Endothelial cell of umbilical vein (primary cell): ENCODE data around the gene HOXA3. TPM values are rescaled to one million over a fixed set of nuclear protein-coding genes. Genes with fewer than 3 reads are reported as not detected.
A peak's percentile ranks its signal among the peaks of the same experiment; 100 is the strongest.

Source experiments
- BruUV-seq: library from RNA; stranded (reverse); fragments of 400-500 nt; replicated peaks from 2 replicates; lab custom pipeline; 2021; lab: Mats Ljungman, UMichigan
- CTCF ChIA-PET: fragments of 300-600, 350-600 bp; sonication (Branson Sonifier 250); formaldehyde crosslinking; loops from one replicate; lab custom pipeline; 2021; ENCODE audit warnings: antibody characterized with exemption, inconsistent platforms; lab: Charles Lee
- POLR2A ChIA-PET: fragments of 300-600, 350-600 bp; sonication (Branson Sonifier 250); formaldehyde crosslinking; loops from one replicate; lab custom pipeline; 2021; ENCODE audit warnings: antibody characterized with exemption, inconsistent platforms; lab: Charles Lee
- DNase-seq: peaks from one replicate; pipeline ENCODE4 v3.0.0-alpha.2; 2011; ENCODE audit warnings: low read depth, low spot score
- FAIRE-seq: peaks from 2 replicates; lab custom pipeline; 2011; peaks lifted over from hg19 to GRCh38; lab: Jason Lieb, UNC
- H2AFZ ChIP-seq: 2 replicates; pipeline ENCODE4 v1.6.0; 2012; ENCODE audit warnings: low read depth, low read length, control low read depth, inconsistent platforms
- H3K27ac ChIP-seq: 2 replicates; pipeline ENCODE4 v1.5.1; 2011; ENCODE audit warnings: low read depth, mild to moderate bottlenecking, control low read depth, low read length, moderate library complexity; ENCODE audit not compliant: insufficient read depth
- H3K27me3 ChIP-seq, 2 experiments: 2 replicates each; pipeline versions ENCODE4 v1.6.0 to v1.6.1; 2011; ENCODE audit warnings: low read length in 2 of 2, mixed read lengths in 1 of 2; ENCODE audit not compliant: control insufficient read depth in 2 of 2, insufficient read depth in 2 of 2
- H3K36me3 ChIP-seq, 2 experiments: 2 replicates in 1 of 2; 3 replicates in 1 of 2; pipeline ENCODE4 v1.5.1; 2011; ENCODE audit warnings: low read length in 2 of 2, mild to moderate bottlenecking in 1 of 2, moderate library complexity in 1 of 2; ENCODE audit not compliant: control insufficient read depth in 2 of 2, insufficient read depth in 2 of 2; ENCODE audit errors: extremely low read depth in 1 of 2
- H3K4me1 ChIP-seq: 3 replicates; pipeline ENCODE4 v1.5.1; 2011; ENCODE audit warnings: mild to moderate bottlenecking, low read length; ENCODE audit not compliant: control insufficient read depth, insufficient read depth; ENCODE audit errors: extremely low read depth
- H3K4me2 ChIP-seq: 2 replicates; pipeline ENCODE4 v1.6.1; 2011; ENCODE audit warnings: low read length, control low read depth, mixed read lengths; ENCODE audit not compliant: insufficient read depth
- H3K4me3 ChIP-seq, 3 experiments: fragments of 200-600 bp in 1 of 3; sonication (generic), shearing (Covaris generic) in 1 of 3; replicated peaks in 1 of 3; 2 replicates each; pipeline ENCODE4 v1.5.1; 2011 to 2016; ENCODE audit warnings: control low read depth in 3 of 3, low read length in 3 of 3, mild to moderate bottlenecking in 2 of 3, inconsistent platforms in 1 of 3, low read depth in 1 of 3, moderate library complexity in 1 of 3; ENCODE audit not compliant: insufficient read depth in 1 of 3
- H3K79me2 ChIP-seq: 2 replicates; pipeline ENCODE4 v1.6.0; 2012; ENCODE audit warnings: low read length, inconsistent platforms; ENCODE audit not compliant: control insufficient read depth, insufficient read depth
- H3K9ac ChIP-seq: replicated peaks from 2 replicates; pipeline ENCODE3; 2011; ENCODE audit warnings: low read length, control low read depth; ENCODE audit not compliant: insufficient read depth; ENCODE audit errors: extremely low read depth
- H3K9me1 ChIP-seq: replicated peaks from 3 replicates; pipeline ENCODE4 v1.6.0; 2011; ENCODE audit warnings: mild to moderate bottlenecking, low read length; ENCODE audit not compliant: control insufficient read depth, insufficient read depth; ENCODE audit errors: extremely low read depth
- H3K9me3 ChIP-seq: replicated peaks from 2 replicates; pipeline ENCODE4 v1.5.1; 2012; ENCODE audit warnings: low read length, inconsistent platforms; ENCODE audit not compliant: control insufficient read depth, insufficient read depth
- H4K20me1 ChIP-seq: replicated peaks from 2 replicates; pipeline ENCODE3; 2011; ENCODE audit warnings: mild to moderate bottlenecking, low read length; ENCODE audit not compliant: control insufficient read depth, insufficient read depth; ENCODE audit errors: extremely low read depth
- EZH2 ChIP-seq: IDR thresholded peaks from 2 replicates; pipeline ENCODE4 v1.6.1; 2012; ENCODE audit warnings: borderline replicate concordance, low read depth, mild to moderate bottlenecking, moderate library complexity, low read length, inconsistent platforms; ENCODE audit not compliant: severe bottlenecking
- FOS ChIP-seq: IDR thresholded peaks from 2 replicates; pipeline ENCODE4 v1.6.1; 2011; ENCODE audit warnings: mild to moderate bottlenecking, low read length, moderate library complexity, borderline replicate concordance; ENCODE audit not compliant: insufficient read depth
- GATA2 ChIP-seq: IDR thresholded peaks from 2 replicates; pipeline ENCODE4 v1.7.0; 2011; ENCODE audit warnings: low read depth, mild to moderate bottlenecking, moderate library complexity, mixed read lengths, low read length; ENCODE audit not compliant: insufficient read length, insufficient read depth
- JUN ChIP-seq: IDR thresholded peaks from 2 replicates; pipeline ENCODE4 v1.6.1; 2011; ENCODE audit warnings: borderline replicate concordance, low read depth; ENCODE audit not compliant: insufficient read length, insufficient read depth
- MYC ChIP-seq: IDR thresholded peaks from one replicate; pipeline ENCODE4 v1.6.1; 2011; ENCODE audit warnings: mild to moderate bottlenecking, low read depth, low read length
- POLR2A ChIP-seq: IDR thresholded peaks from 2 replicates; pipeline ENCODE4 v1.6.1; 2012; ENCODE audit warnings: low read depth, mild to moderate bottlenecking, control low read depth, low read length
- POLR2AphosphoS5 ChIP-seq: IDR thresholded peaks from 2 replicates; pipeline ENCODE4 v1.6.1; 2012; ENCODE audit warnings: low read depth, mild to moderate bottlenecking, control low read depth, low read length, moderate library complexity; ENCODE audit not compliant: insufficient read depth
- dilution Hi-C: fragments of 300-500 bp; cut with MboI; formaldehyde crosslinking; loops from one replicate; pipeline ENCODE4 v1.15.0; 2019; ENCODE audit warnings: low sequenced_read_pairs; ENCODE audit not compliant: extremely low pct_ligation_motif_present
- intact Hi-C: fragments of 100-400 bp; cut with micrococcal nuclease; formaldehyde crosslinking; loops from one replicate; pipeline ENCODE4 v1.10.0; 2022
- polyA plus RNA-seq, 4 experiments: library from polyadenylated mRNA; depleted of rRNA in 3 of 4; stranded (reverse) in 3 of 4; unstranded in 1 of 4; fragments of >200 nt; gene quantifications; 2 replicates each; pipeline versions ENCODE4 v1.2.1 to v1.2.3, GENCODE V29; 2011 to 2012; ENCODE audit warnings: missing spikeins in 1 of 4
- total RNA-seq: library from RNA; stranded (reverse); gene quantifications from 2 replicates; pipeline ENCODE4 v1.2.3, GENCODE V29; 2021
- TF ChIP-seq, protein P1 (sequence below): IDR thresholded peaks from 2 replicates; pipeline ENCODE4 v1.6.1; 2011; ENCODE audit not compliant: insufficient read depth, insufficient read length
- TF ChIP-seq, protein P2 (sequence below), 2 donors: IDR thresholded peaks; 1 replicate in 1 of 2; 2 replicates in 1 of 2; pipeline ENCODE4 v1.5.1; 2011; ENCODE audit warnings: low read length in 2 of 2, mild to moderate bottlenecking in 2 of 2, moderate library complexity in 2 of 2, control low read depth in 1 of 2, inconsistent platforms in 1 of 2, low read depth in 1 of 2; ENCODE audit not compliant: insufficient read depth in 1 of 2; ENCODE audit errors: extremely low read depth in 1 of 2

HOXA3 gene
- total and polyA plus RNA-seq, 2 donors (not counting 3 experiments of a cell fraction or from before 2014, with no cell fraction given) = 4.7 to 14.0 TPM

DNA sequence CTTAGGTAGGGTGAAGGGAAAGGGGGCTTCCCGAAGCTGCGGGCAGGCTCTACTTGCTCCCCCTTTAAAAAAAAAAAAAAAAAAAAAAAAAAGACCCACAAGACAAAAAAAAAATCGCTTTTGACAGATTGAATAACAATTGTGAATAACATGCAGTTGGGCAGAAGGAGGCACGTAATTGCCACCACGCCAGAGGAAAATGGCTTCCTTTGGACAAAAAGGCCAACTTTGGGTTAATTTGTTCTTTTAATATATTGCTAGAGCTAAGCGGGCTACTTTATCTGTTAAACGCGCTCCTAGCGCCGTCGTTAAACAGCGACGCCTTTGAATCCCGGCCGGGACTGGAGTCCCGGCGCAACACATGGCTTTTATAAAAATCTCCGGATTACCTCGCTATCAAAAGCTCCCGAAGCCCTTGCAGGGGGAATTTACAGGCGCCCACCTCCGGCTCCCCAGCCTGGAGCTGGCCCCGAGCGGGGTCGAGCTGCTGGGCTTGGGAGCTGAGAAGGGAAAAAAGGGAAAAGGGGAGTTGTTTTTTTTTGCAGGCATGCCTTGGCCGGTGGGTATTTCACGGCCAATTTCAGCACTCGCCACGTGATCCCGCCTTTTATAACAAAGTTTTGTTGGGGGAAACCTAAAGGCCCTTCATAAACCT lies 31.4 kb upstream of the HOXA3 start:
- no TSS peak for BruUV-seq
- H2AFZ ChIP-seq = peak overlapping the region; percentile 23
- peak overlapping the region; percentile 90 for H3K27ac ChIP-seq
- intact Hi-C loops (loop anchor here (1.0 kb wide), 1 partner anchor 13 kb away; no protein-coding TSS in a partner anchor), dilution Hi-C loops (no loop called here)
- DNase-seq (peak; percentile 56), FAIRE-seq (no peak)
- no peaks in the 10 kb centered on the region for H3K27me3 ChIP-seq
- CTCF ChIA-PET = interaction anchor here (0.9 to 6.0 kb wide), 10 partner anchors 10 to 910 kb away, joined by 3 to 49 read pairs (median 5); partner anchors contain the start of gene HOXA10
- POLR2A ChIA-PET = interaction anchor here (0.6 to 1.4 kb wide), 4 partner anchors 7 to 66 kb away, joined by 3 to 8 read pairs (median 4); no protein-coding TSS in a partner anchor
- peak overlapping the region; percentile 82 to 91 (median 84) for H3K4me3 ChIP-seq
- H3K4me2 ChIP-seq = peak overlapping the region; percentile 82
- H3K36me3 ChIP-seq = no peaks in the 10 kb centered on the region
- H3K9ac ChIP-seq = peak overlapping the region; percentile 88
- H3K79me2 ChIP-seq = peaks cover 82% of the 10 kb centered on the region
- peaks cover 60% of the 10 kb centered on the region for H3K4me1 ChIP-seq
- no peaks in the 10 kb centered on the region for H4K20me1 ChIP-seq
- H3K9me3 ChIP-seq = no peaks in the 10 kb centered on the region
- TF ChIP-seq, protein P1, sequence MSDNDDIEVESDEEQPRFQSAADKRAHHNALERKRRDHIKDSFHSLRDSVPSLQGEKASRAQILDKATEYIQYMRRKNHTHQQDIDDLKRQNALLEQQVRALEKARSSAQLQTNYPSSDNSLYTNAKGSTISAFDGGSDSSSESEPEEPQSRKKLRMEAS = no peak
- TF ChIP-seq JUN (no peak), EZH2 (no peak), GATA2 (no peak), POLR2AphosphoS5 (no peak), MYC (no peak), FOS (no peak), POLR2A (no peak)
- TF ChIP-seq, protein P2, sequence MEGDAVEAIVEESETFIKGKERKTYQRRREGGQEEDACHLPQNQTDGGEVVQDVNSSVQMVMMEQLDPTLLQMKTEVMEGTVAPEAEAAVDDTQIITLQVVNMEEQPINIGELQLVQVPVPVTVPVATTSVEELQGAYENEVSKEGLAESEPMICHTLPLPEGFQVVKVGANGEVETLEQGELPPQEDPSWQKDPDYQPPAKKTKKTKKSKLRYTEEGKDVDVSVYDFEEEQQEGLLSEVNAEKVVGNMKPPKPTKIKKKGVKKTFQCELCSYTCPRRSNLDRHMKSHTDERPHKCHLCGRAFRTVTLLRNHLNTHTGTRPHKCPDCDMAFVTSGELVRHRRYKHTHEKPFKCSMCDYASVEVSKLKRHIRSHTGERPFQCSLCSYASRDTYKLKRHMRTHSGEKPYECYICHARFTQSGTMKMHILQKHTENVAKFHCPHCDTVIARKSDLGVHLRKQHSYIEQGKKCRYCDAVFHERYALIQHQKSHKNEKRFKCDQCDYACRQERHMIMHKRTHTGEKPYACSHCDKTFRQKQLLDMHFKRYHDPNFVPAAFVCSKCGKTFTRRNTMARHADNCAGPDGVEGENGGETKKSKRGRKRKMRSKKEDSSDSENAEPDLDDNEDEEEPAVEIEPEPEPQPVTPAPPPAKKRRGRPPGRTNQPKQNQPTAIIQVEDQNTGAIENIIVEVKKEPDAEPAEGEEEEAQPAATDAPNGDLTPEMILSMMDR (IDR thresholded peaks at IDR 0.05; ENCODE audit: extremely low read depth in 1 of 2, insufficient read depth in 1 of 2, low read depth in 1 of 2, low read length in 2 of 2) = no peak
- H3K9me1 ChIP-seq = no peaks in the 10 kb centered on the region
